ENCODE results near the gene SETD4. TPM values are rescaled to one million over a fixed set of nuclear protein-coding genes. Genes with fewer than 3 reads are reported as not detected.

SETD4 gene
- total and polyA plus RNA-seq, 11 donors, result 4.5 to 12.7 (median 10.4) TPM

GRCh38 chr21:35993875-35994490 is 66.3 kb downstream of the SETD4 start:
- Histone ChIP-seq H3K27ac (no peak overlapping the region), H3K9me3 (no peaks in the 10 kb centered on the region), H3K4me3 (no peak overlapping the region), H3K4me1 (no peaks in the 10 kb centered on the region), H3K27me3 (peaks cover 0 to 29% (median 0%) of the 10 kb centered on the region in 9 donors), H3K36me3 (no peaks in the 10 kb centered on the region)
- intact Hi-C loops (cut with DNase I), result no loop called here
- TF ChIP-seq, protein P1, sequence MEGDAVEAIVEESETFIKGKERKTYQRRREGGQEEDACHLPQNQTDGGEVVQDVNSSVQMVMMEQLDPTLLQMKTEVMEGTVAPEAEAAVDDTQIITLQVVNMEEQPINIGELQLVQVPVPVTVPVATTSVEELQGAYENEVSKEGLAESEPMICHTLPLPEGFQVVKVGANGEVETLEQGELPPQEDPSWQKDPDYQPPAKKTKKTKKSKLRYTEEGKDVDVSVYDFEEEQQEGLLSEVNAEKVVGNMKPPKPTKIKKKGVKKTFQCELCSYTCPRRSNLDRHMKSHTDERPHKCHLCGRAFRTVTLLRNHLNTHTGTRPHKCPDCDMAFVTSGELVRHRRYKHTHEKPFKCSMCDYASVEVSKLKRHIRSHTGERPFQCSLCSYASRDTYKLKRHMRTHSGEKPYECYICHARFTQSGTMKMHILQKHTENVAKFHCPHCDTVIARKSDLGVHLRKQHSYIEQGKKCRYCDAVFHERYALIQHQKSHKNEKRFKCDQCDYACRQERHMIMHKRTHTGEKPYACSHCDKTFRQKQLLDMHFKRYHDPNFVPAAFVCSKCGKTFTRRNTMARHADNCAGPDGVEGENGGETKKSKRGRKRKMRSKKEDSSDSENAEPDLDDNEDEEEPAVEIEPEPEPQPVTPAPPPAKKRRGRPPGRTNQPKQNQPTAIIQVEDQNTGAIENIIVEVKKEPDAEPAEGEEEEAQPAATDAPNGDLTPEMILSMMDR (IDR thresholded peaks at IDR 0.05), result no peak
- TF ChIP-seq POLR2A (IDR thresholded peaks at IDR 0.05), result no peak
- WGBS, 4 donors, result 55 to 73% (median 64%) methylated on average over 3 of the region's 3 CpGs
- ATAC-seq (no peak), DNase-seq (no peak)

DNA sequence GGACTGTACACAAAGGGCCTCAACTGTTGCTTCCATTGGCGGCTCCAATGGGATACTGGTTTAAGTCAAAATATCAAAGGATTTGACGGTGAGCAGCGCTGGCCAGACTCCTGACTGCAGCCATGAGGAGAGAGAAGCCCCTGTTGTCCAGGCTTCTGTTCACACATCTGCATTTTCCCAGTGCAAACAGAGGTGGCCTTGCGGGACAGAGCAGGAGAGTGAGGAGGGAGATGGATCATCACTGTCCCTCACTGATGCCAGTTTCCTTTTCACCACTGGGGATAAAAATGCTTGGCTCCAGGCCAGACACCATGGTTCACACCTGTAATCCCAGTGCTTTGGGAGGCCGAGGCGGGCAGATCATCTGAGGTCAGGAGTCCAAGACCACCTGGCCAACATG is 69.2 kb downstream of the SETD4 start:
- Histone ChIP-seq H3K9me3 (no peaks in the 10 kb centered on the region), H3K4me1 (no peaks in the 10 kb centered on the region), H3K4me3 (no peak overlapping the region), H3K27me3 (peaks cover 0 to 31% (median 0%) of the 10 kb centered on the region in 9 donors), H3K36me3 (no peaks in the 10 kb centered on the region), H3K27ac (no peak overlapping the region)
- intact Hi-C loops (cut with DNase I), result no loop called here
- no peak for ATAC-seq
- TF ChIP-seq, protein P1 (IDR thresholded peaks at IDR 0.05), result no peak
- no peak for TF ChIP-seq POLR2A (IDR thresholded peaks at IDR 0.05)
- DNase-seq, result no peak
- 84 to 91% (median 89%) methylated on average over 5 to 6 of the region's 6 CpGs for WGBS, 4 donors

DNA sequence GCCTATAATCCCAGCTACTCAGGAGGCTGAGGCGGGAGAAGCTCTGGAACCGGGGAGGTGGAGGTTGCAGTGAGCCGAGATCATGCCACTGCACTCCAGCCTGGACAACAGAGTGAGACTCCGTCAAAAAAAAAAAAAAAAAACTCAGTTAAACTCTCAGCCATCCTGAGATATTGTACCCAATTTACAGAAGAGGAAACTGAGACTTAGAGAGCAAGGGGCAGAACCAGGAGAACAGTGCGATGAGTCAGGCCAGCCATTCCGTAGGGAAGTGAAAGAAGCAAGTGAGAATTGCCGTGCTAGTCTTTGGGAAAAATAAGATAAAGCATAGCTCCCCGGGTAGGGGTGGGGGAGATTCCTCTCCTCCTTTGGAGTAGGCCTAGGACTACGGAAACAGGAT is 69.7 kb downstream of the SETD4 start:
- H3K36me3 ChIP-seq, result no peaks in the 10 kb centered on the region
- intact Hi-C loops (cut with DNase I), result no loop called here
- DNase-seq (no peak), ATAC-seq (no peak)
- peaks cover 0 to 32% (median 0%) of the 10 kb centered on the region in 9 donors for H3K27me3 ChIP-seq
- no peaks in the 10 kb centered on the region for H3K9me3 ChIP-seq
- no peaks in the 10 kb centered on the region for H3K4me1 ChIP-seq
- TF ChIP-seq POLR2A (IDR thresholded peaks at IDR 0.05), result no peak
- TF ChIP-seq, protein P1 (IDR thresholded peaks at IDR 0.05), result no peak
- WGBS, 4 donors, result 88 to 89% (median 89%) methylated on average over 9 of the region's 9 CpGs
- no peak overlapping the region for H3K27ac ChIP-seq
- no peak overlapping the region for H3K4me3 ChIP-seq

- Histone ChIP-seq H3K27me3 (peaks cover 0 to 30% (median 0%) of the 10 kb centered on the region in 9 donors), H3K9me3 (no peaks in the 10 kb centered on the region), H3K4me1 (no peaks in the 10 kb centered on the region), H3K27ac (no peak overlapping the region), H3K4me3 (no peak overlapping the region), H3K36me3 (no peaks in the 10 kb centered on the region)
- intact Hi-C loops (cut with DNase I), result no loop called here
- DNase-seq (no peak), ATAC-seq (no peak)
- TF ChIP-seq POLR2A (IDR thresholded peaks at IDR 0.05), result no peak
- TF ChIP-seq, protein P1 (IDR thresholded peaks at IDR 0.05), result no peak
- WGBS, 4 donors, result 68 to 83% (median 79%) methylated on average over 10 of the region's 10 CpGs
Measured at GRCh38 chr21:35989138-35989735, 71.1 kb downstream of the SETD4 start.
